ENCODE measurements around the gene DOK5.
"Not testable (repeated sequence)": the region's sequence is repeated elsewhere in the genome, so short reads cannot be mapped to it uniquely, and the experiment has no call there.

The DOK5 gene

GRCh38 chr20:54473340-54473739 lies 2.1 kb upstream of the DOK5 start:
- DNase-seq: no peak

DNA sequence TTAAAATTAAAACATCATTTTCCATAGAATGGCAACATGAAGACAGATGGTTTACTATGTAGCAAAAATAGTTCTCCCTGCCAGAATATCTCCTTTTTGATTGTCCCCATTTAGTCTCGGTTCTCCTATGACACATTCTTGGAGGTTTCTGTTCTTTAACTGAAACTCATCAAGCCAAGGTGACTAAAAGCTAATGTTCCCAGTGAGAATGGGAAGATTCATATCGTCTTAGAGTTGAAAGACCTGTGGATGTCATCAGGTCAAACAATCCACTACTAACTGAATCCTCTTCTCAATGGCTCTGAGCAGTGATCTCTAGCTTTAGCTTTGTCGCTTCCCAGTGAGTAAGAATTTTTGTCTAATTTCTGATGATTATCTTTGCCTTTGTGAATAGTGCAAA lies 1.3 kb upstream of the DOK5 start:
- no peak for DNase-seq

GRCh38 chr20:54474866-54475265 lies 527 bp upstream of the DOK5 start:
- no peak for DNase-seq

DNA sequence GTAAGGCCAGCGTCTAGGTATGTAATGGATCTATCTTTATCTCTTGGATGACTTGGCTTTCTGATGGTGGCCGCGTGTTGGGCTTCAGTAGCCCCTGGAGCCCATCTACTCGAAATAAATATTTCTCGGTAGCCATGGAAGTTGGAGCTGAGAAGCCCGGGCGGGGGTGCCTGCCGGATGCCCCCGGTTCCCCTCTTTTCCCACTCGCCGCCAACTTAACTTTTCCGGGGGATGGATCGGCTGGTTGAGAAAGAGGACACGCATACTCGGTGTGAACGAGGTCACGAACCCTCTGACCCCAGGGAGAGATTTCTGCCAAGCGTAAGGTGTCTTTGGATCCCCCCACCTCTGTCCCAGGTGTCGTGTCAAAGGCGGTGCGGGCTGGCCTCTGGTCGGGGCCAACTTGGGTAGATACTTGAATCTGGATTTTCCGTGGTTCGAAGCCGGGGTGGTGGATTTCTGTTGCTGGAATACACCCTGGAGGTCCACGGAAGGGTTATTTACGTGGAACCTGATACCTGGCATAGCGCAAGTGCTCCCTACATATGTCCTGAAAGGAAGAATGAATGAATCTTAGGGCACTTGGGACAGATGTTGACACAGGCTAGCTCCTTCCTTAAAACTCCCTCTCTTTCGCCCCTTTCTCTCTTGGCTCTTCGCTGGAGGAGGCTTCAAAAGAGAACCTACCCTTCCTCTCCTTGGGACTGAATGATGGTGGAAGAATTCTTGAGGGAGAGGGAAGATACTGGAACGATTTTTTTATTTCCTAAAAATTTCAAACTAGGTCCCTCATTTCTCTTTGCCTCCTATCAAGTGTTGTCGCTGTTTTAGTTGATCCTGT lies 996 bp downstream of the DOK5 start:
- DNase-seq: no peak

- DNase-seq: no peak
Observed at GRCh38 chr20:54477191-54477955, 2.0 kb downstream of the DOK5 start.

- DNase-seq: no peak
Observed at GRCh38 chr20:54479138-54479906, 3.9 kb downstream of the DOK5 start.

DNA sequence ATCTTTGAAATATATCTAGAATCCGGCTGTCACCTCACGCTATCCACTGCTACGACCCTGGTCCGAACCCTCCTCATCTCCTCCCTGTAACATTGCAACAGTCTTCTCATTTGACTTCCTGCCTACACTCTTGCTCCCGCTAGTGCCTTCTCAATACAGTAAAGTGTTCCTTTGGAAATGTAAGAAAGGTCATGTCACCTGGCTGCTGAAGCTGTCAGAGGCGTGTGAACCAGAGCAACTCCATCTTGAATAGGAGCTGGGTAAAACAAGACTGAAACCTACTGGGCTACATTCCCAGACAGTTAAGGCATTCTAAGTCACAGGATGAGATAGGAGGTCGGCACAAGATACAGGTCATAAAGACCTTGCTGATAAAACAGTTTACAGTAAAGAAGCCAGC lies 4.5 kb downstream of the DOK5 start:
- not testable (repeated sequence) for DNase-seq

DNA sequence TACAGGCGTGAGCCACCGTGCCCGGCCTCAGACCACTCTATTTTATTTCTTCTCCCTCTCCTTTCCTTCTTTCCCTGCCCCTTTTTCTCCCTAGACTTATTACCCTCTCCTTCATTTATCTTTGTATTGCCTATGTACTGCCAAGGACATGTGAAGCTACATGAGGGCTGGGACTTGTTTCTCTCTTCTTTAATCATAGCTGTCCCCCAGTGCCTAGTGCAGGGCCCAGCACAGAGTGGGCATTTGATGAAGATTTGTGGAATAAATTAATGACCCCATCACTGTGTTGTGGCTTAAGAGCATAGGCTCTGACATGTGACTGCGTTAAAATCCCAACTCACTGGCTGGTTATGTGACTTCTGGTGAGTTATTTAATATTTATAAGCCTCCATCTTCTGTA lies 6.0 kb downstream of the DOK5 start:
- no peak for DNase-seq

DNA sequence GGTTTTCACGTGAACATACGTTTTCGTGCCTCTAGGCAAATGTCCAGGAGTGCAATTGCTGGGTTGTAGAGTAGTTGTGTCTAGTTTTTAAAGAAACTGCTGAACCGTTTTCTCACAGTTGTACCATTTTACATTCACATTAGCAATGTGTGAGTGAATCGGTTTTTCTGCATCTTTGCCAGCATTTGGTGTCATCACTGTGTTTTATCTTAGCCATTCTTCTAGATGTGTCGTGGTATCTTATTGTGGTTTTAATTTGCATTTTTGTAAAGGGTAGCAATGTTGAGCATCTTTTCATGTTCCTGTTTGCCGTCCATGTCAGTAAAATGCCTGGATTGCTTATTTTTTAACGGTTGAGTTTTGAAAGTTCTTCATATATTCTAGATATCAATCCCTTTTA lies 10.2 kb downstream of the DOK5 start:
- DNase-seq: no peak

GRCh38 chr20:54486585-54486984 lies 11.2 kb downstream of the DOK5 start:
- DNase-seq: no peak

DNA sequence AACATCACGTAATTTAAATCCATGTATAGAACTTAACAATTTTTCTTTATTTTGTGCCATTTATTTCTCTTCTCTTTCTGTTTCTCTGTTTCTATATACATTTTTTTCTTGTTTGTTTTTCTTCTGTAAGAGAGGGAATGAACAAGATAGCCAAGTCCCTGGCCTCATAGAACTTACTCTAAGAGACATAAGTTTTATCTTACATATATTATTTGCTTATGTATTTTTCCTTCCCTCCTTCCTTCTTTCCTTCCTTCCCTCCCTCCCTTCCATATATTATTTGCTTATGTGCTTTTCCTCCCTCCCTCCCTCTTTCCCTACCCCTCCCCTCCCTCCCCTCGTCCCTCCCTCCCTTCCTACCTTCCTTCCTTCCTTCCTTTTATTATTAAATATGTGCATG lies 13.0 kb downstream of the DOK5 start:
- DNase-seq: no peak

- no peak for DNase-seq
Observed at GRCh38 chr20:54491506-54491905, 16.1 kb downstream of the DOK5 start.

- DNase-seq: no peak
Observed at GRCh38 chr20:54494303-54495006, 19.1 kb downstream of the DOK5 start.

DNA sequence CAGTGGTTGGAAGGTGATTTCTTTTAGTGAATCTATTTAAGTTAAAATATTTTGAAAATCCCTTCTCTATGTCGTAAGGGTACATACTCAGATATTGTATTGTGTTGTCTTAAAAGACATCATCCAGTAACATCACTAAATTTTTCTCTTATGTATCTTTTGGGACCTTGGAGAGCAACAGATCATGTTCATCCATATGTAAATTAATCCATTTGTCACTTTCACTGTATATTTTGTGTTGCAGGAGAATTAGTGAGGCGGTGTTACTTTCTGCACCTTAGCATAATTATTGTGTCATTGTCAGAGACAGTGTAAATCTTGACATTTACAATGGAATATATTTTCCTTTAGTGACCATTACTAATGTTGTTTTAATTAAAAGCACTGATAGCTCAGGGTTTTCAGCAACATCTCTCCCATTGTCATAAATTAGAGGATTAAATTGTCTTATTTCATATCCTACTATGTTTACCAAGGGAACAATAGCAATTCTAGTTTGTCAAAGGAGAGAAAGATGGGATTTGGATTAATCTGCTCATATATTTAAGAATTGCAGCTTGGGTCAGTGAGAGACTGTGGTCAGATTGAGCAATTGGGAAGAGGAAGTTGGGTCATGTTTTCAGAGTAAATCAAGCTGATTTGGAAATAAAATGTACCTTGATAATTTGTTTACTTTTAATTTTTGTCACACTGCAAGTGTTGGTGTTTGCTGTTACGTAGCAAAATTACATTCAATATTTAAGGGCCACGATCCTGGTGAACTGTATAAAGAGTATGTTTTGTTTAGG lies 22.7 kb downstream of the DOK5 start:
- no peak for DNase-seq

- DNase-seq: no peak
Observed at GRCh38 chr20:54499111-54499510, 23.7 kb downstream of the DOK5 start.

DNA sequence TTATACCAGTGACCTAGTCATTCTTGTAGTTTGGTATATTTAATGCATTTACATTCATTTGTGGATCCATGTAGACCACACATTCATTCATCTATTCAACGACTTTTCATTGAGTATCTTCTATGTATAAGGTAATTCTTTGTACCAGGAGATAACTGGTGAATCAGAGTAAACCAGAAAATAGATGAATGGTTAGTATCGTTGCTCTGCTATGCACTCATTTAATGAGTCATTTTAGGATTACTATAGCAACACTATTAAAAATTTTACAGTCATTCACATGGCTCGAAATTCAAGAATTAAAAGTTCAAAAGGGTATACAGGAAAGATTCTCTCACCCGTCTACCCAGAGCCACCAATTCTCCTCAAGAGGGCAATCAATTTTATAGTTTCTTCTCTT lies 26.8 kb downstream of the DOK5 start:
- DNase-seq: no peak

- DNase-seq: no peak
Observed at GRCh38 chr20:54506643-54507042, 31.2 kb downstream of the DOK5 start.

GRCh38 chr20:54510541-54511129 lies 35.2 kb downstream of the DOK5 start:
- no peak for DNase-seq

- no peak for DNase-seq
Observed at GRCh38 chr20:54512694-54513093, 37.3 kb downstream of the DOK5 start.

- no peak for DNase-seq
Observed at GRCh38 chr20:54514028-54514607, 38.7 kb downstream of the DOK5 start.

All from activated T-cell treated with anti-CD3 and anti-CD28 coated beads, Interleukin-2, amount 50 U/mL, for 48 hours (primary cell).